HepG2 (cell line): Measurements from ENCODE around the gene GBP6. TPM values are rescaled to one million over a fixed set of nuclear protein-coding genes. Genes with fewer than 3 reads are reported as not detected.

ENCODE experiments used
- ATAC-seq: fragments of 200-7000 bp; cut with Tn5 transposase; 3 replicates; pipeline ENCODE4 v1.9.1; 2020; ENCODE audit warnings: mild to moderate bottlenecking, moderate library complexity
- BruUV-seq: library from RNA; stranded (reverse); fragments of 400-500 nt; replicated peaks from 2 replicates; lab custom pipeline; 2021; lab: Mats Ljungman, UMichigan
- CTCF ChIA-PET: fragments of 300-600 bp; formaldehyde crosslinking; extraction: SDS; loops from one replicate; lab custom pipeline; 2021; ENCODE audit warnings: low total read pairs, inconsistent platforms, low intra/inter-chr PET ratio; lab: Yijun Ruan, JAX
- POLR2A ChIA-PET: fragments of 350-600 bp; sonication (Branson Sonifier 250); formaldehyde crosslinking; loops from one replicate; lab custom pipeline; 2020; ENCODE audit warnings: antibody characterized with exemption, inconsistent platforms; lab: Yijun Ruan, JAX
- DNase-seq: peaks from one replicate; pipeline ENCODE4 v3.0.0-alpha.2; 2015; ENCODE audit warnings: low spot score
- FAIRE-seq: peaks from 3 replicates; lab custom pipeline; 2011; peaks lifted over from hg19 to GRCh38; lab: Jason Lieb, UNC
- H2AFZ ChIP-seq: one replicate; pipeline ENCODE4 v1.6.1; 2011; ENCODE audit warnings: low read length, inconsistent platforms
- H3K27ac ChIP-seq: fragments of 300-600 bp; 3 replicates; pipeline ENCODE4 v1.8.0; 2011; ENCODE audit warnings: mixed run types, mild to moderate bottlenecking, mixed read lengths, low read length, inconsistent platforms; ENCODE audit not compliant: insufficient read depth; ENCODE audit errors: extremely low read length
- H3K27me3 ChIP-seq, 2 experiments: fragments of 200-600 bp in 1 of 2; 2 replicates in 1 of 2; 3 replicates in 1 of 2; pipeline versions ENCODE4 v1.6.0 to v1.8.0; 2011; ENCODE audit warnings: low read length in 2 of 2, mild to moderate bottlenecking in 2 of 2, moderate library complexity in 2 of 2, inconsistent platforms in 1 of 2; ENCODE audit not compliant: insufficient read depth in 2 of 2, control insufficient read depth in 1 of 2
- H3K36me3 ChIP-seq, 2 experiments: fragments of 200-600 bp in 1 of 2; replicated peaks in 1 of 2; 2 replicates in 1 of 2; 3 replicates in 1 of 2; pipeline versions ENCODE4 v1.5.1 to v1.8.0; 2011; ENCODE audit warnings: low read length in 2 of 2, inconsistent platforms in 1 of 2; ENCODE audit not compliant: insufficient read depth in 2 of 2, control insufficient read depth in 1 of 2
- H3K4me1 ChIP-seq: 2 replicates; pipeline ENCODE4 v1.5.1; 2012; ENCODE audit warnings: low read length, inconsistent platforms; ENCODE audit not compliant: insufficient read depth
- H3K4me2 ChIP-seq: 2 replicates; pipeline ENCODE4 v1.6.0; 2011; ENCODE audit warnings: low read depth, low read length, inconsistent platforms
- H3K4me3 ChIP-seq, 3 experiments: fragments of 200-600 bp in 1 of 3; sonication (generic), shearing (Covaris generic) in 1 of 3; replicated peaks in 1 of 3; 2 replicates each; pipeline ENCODE4 v1.5.1; 2011 to 2016; ENCODE audit warnings: low read length in 3 of 3, inconsistent platforms in 2 of 3, low read depth in 2 of 3, mild to moderate bottlenecking in 2 of 3, control low read depth in 1 of 3, mixed read lengths in 1 of 3; ENCODE audit not compliant: insufficient read depth in 1 of 3
- H3K79me2 ChIP-seq: one replicate; pipeline ENCODE4 v1.6.1; 2011; ENCODE audit warnings: low read length, inconsistent platforms; ENCODE audit not compliant: insufficient read depth
- H3K9ac ChIP-seq: 2 replicates; pipeline ENCODE4 v1.6.0; 2011; ENCODE audit warnings: mild to moderate bottlenecking, low read depth, low read length, inconsistent platforms; ENCODE audit not compliant: insufficient read depth
- H3K9me3 ChIP-seq: 2 replicates; pipeline ENCODE4 v1.5.1; 2012; ENCODE audit warnings: mild to moderate bottlenecking, low read length
- H4K20me1 ChIP-seq: 2 replicates; pipeline ENCODE4 v1.6.0; 2011; ENCODE audit warnings: inconsistent platforms, mild to moderate bottlenecking, low read length, moderate library complexity; ENCODE audit not compliant: insufficient read depth
- ASH2L ChIP-seq: fragments of 300-600, 200-600 bp; sonication (generic); IDR thresholded peaks from 2 replicates; pipeline ENCODE4 v1.7.0; 2017; ENCODE audit warnings: low read depth, mild to moderate bottlenecking, moderate library complexity, mixed read lengths, low read length; ENCODE audit not compliant: insufficient read length
- CAMTA2 ChIP-seq: sonication (generic); formaldehyde crosslinking; IDR thresholded peaks from 2 replicates; pipeline ENCODE4 v1.4.0; 2020; ENCODE audit warnings: mild to moderate bottlenecking, missing genetic modification reagents, borderline replicate concordance
- EP300 ChIP-seq, 3 experiments: sonication (generic) in 1 of 3; formaldehyde crosslinking in 1 of 3; IDR thresholded peaks; 2 replicates each; pipeline versions ENCODE4 v1.5.1 to v1.6.1; 2011 to 2020; ENCODE audit warnings: low read depth in 2 of 3, low read length in 2 of 3, borderline replicate concordance in 1 of 3, improper control_type of control experiment in 1 of 3, mild to moderate bottlenecking in 1 of 3, missing genetic modification reagents in 1 of 3, moderate library complexity in 1 of 3
- KDM5A ChIP-seq: fragments of 200-600 bp; sonication (generic); IDR thresholded peaks from 2 replicates; pipeline ENCODE4 v1.7.0; 2018; ENCODE audit warnings: antibody characterized with exemption, mild to moderate bottlenecking, low read length, borderline replicate concordance
- PAX8 ChIP-seq: sonication (generic); formaldehyde crosslinking; IDR thresholded peaks from 2 replicates; pipeline ENCODE4 v1.8.0; 2022; ENCODE audit warnings: mild to moderate bottlenecking, missing genetic modification reagents, borderline replicate concordance
- SMAD1 ChIP-seq: sonication (generic); formaldehyde crosslinking; IDR thresholded peaks from 2 replicates; pipeline ENCODE4 v1.4.0; 2020; ENCODE audit warnings: missing genetic modification reagents, low read depth, mild to moderate bottlenecking, borderline replicate concordance
- SNAPC2 ChIP-seq: sonication (generic); formaldehyde crosslinking; IDR thresholded peaks from 2 replicates; pipeline ENCODE4 v1.8.1; 2022; ENCODE audit warnings: mild to moderate bottlenecking, missing genetic modification reagents
- ZBTB8A ChIP-seq: sonication (generic); formaldehyde crosslinking; IDR thresholded peaks from 2 replicates; pipeline ENCODE4 v1.4.0; 2020; ENCODE audit warnings: mild to moderate bottlenecking, low read depth, missing genetic modification reagents, borderline replicate concordance
- ZKSCAN8 ChIP-seq: IDR thresholded peaks from 2 replicates; pipeline ENCODE4 v1.6.1; 2016; ENCODE audit warnings: borderline replicate concordance, missing genetic modification reagents, missing compliant biosample characterization
- ZNF329 ChIP-seq: sonication (generic); formaldehyde crosslinking; IDR thresholded peaks from 2 replicates; pipeline ENCODE4 v1.9.0; 2021; ENCODE audit warnings: low read depth, mild to moderate bottlenecking, missing genetic modification reagents
- ZNF724P ChIP-seq: sonication (generic); formaldehyde crosslinking; IDR thresholded peaks from 2 replicates; pipeline ENCODE4 v1.8.0; 2022; ENCODE audit warnings: missing genetic modification reagents, borderline replicate concordance
- ZNF768 ChIP-seq: sonication (generic); formaldehyde crosslinking; IDR thresholded peaks from 2 replicates; pipeline ENCODE4 v1.4.0; 2020; ENCODE audit warnings: missing genetic modification reagents
- ZSCAN30 ChIP-seq: sonication (generic); formaldehyde crosslinking; IDR thresholded peaks from 2 replicates; pipeline ENCODE4 v1.5.0; 2020; ENCODE audit warnings: mild to moderate bottlenecking, missing genetic modification reagents
- WGBS: methylation state at CpG from one replicate; pipeline ENCODE4 v1.1.6; 2017; ENCODE audit warnings: low lambda C conversion rate; 5-methylcytosine and 5-hydroxymethylcytosine counted together
- in situ Hi-C: cut with HindIII; loops from 2 replicates; pipeline ENCODE4 v1.10.0; 2017; ENCODE audit warnings: low pct_unique_long_range_greater_than_20kb; ENCODE audit not compliant: extremely low pct_ligation_motif_present
- intact Hi-C: fragments of 100-400 bp; cut with micrococcal nuclease; formaldehyde crosslinking; loops from one replicate; pipeline ENCODE4 v1.10.0; 2022; ENCODE audit not compliant: unreplicated experiment
- polyA plus RNA-seq, 8 experiments: library from polyadenylated mRNA; depleted of rRNA in 3 of 8; stranded (reverse) in 7 of 8; unstranded in 1 of 8; fragments of >200 nt; fragmentation: Illumina TruSeq in 4 of 8; extraction: Trizol in 4 of 8; gene quantifications; 2 replicates each; pipeline versions ENCODE4 v1.2.1 to v1.2.3, GENCODE V29; 2011 to 2016; ENCODE audit warnings: low read depth in 4 of 8, missing spikeins in 1 of 8, mixed read lengths in 1 of 8; ENCODE audit not compliant: insufficient read depth in 1 of 8
- total RNA-seq, 5 experiments: library from RNA; depleted of rRNA; stranded (reverse); fragments of >200 nt; fragmentation: Illumina TruSeq; extraction: Trizol; gene quantifications; 2 replicates each; pipeline ENCODE4 v1.2.3, GENCODE V29; 2016; ENCODE audit warnings: low read depth in 1 of 5
- TF ChIP-seq, protein P1 (sequence below): sonication (generic); formaldehyde crosslinking; IDR thresholded peaks from 2 replicates; pipeline ENCODE4 v1.5.1; 2020; ENCODE audit warnings: mild to moderate bottlenecking, missing genetic modification reagents, moderate library complexity
- TF ChIP-seq, protein P2 (sequence below): sonication (generic); formaldehyde crosslinking; IDR thresholded peaks from 2 replicates; pipeline ENCODE4 v1.5.1; 2020; ENCODE audit warnings: mild to moderate bottlenecking, missing genetic modification reagents, moderate library complexity

Gene GBP6
- total and polyA plus RNA-seq, 2 of the 13 experiments (the other 11 are each of a cell fraction or from before 2014, with no cell fraction given) = not detected

DNA sequence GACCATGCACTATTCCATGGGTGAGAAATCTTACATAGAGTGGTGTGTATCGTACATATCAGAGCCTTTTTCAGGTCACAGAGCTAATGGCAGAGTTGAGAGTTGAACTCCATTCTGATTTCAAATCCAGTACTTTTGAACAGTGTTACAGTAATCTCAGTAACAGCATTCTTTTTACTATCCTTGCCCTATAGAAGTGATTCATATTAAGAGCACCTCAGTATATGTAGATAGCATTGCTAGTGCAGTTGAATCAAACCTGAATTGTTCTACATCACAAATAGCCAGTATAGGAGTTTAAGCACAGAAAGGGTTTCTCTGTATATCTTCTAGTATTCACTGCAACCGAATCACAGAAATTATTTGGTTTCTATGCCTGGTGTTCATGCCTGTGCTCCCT, 11.4 kb upstream of the GBP6 start (continued):
- no peak for TF ChIP-seq ZSCAN30 (CRISPR knock-in tag)
- no peak for TF ChIP-seq ZNF329 (CRISPR knock-in tag)

DNA sequence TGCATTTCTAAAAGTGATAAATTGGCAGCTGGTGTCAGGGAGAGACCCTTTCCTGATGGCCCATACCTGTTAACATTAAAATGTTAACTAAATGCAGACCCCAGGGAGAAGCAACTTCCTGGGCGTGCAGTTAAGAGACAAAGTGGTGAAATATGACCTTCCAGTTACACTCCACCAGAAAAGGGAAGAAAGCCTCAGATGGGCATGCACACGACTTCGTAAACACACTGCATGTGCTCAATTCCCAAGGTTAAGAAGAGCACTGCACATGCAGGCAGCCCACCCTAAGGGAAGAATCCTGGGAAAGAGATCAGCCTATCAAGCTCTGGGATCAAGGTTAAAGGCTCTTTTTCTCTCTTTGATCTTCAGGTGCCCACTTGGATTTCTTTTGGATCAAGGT, 9.7 kb upstream of the GBP6 start:
- POLR2A ChIA-PET = no interaction called here
- BruUV-seq = no TSS peak
- in situ Hi-C loops = loop anchor here (25.0 kb wide), 1 partner anchor 267 kb away; no protein-coding TSS in a partner anchor

More for the DNA sequence above, 9.7 kb upstream of the GBP6 start:
- intact Hi-C loops = no loop called here
- WGBS = 24% methylated on average over 3 of the region's 3 CpGs
- DNase-seq (no peak), FAIRE-seq (no peak)
- no peaks in the 10 kb centered on the region for H4K20me1 ChIP-seq
- CTCF ChIA-PET = no interaction called here
- TF ChIP-seq ASH2L (no peak), KDM5A (no peak), SNAPC2 (CRISPR knock-in tag) (no peak), ZNF724P (CRISPR knock-in tag) (no peak), ZKSCAN8 (CRISPR knock-in tag) (no peak), SMAD1 (no peak), ZNF768 (CRISPR knock-in tag) (no peak), CAMTA2 (CRISPR knock-in tag) (no peak), PAX8 (CRISPR knock-in tag) (no peak), EP300 (IDR thresholded peaks at IDR 0.05; ENCODE audit: low read depth in 2 of 2, low read length in 2 of 2) (no peak), EP300 (CRISPR knock-in tag; IDR thresholded peaks at IDR 0.05; ENCODE audit: borderline replicate concordance) (no peak), ZBTB8A (CRISPR knock-in tag) (no peak)
- TF ChIP-seq, protein P1, sequence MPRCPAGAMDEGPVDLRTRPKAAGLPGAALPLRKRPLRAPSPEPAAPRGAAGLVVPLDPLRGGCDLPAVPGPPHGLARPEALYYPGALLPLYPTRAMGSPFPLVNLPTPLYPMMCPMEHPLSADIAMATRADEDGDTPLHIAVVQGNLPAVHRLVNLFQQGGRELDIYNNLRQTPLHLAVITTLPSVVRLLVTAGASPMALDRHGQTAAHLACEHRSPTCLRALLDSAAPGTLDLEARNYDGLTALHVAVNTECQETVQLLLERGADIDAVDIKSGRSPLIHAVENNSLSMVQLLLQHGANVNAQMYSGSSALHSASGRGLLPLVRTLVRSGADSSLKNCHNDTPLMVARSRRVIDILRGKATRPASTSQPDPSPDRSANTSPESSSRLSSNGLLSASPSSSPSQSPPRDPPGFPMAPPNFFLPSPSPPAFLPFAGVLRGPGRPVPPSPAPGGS (CRISPR knock-in tag) = no peak
- TF ChIP-seq, protein P2, sequence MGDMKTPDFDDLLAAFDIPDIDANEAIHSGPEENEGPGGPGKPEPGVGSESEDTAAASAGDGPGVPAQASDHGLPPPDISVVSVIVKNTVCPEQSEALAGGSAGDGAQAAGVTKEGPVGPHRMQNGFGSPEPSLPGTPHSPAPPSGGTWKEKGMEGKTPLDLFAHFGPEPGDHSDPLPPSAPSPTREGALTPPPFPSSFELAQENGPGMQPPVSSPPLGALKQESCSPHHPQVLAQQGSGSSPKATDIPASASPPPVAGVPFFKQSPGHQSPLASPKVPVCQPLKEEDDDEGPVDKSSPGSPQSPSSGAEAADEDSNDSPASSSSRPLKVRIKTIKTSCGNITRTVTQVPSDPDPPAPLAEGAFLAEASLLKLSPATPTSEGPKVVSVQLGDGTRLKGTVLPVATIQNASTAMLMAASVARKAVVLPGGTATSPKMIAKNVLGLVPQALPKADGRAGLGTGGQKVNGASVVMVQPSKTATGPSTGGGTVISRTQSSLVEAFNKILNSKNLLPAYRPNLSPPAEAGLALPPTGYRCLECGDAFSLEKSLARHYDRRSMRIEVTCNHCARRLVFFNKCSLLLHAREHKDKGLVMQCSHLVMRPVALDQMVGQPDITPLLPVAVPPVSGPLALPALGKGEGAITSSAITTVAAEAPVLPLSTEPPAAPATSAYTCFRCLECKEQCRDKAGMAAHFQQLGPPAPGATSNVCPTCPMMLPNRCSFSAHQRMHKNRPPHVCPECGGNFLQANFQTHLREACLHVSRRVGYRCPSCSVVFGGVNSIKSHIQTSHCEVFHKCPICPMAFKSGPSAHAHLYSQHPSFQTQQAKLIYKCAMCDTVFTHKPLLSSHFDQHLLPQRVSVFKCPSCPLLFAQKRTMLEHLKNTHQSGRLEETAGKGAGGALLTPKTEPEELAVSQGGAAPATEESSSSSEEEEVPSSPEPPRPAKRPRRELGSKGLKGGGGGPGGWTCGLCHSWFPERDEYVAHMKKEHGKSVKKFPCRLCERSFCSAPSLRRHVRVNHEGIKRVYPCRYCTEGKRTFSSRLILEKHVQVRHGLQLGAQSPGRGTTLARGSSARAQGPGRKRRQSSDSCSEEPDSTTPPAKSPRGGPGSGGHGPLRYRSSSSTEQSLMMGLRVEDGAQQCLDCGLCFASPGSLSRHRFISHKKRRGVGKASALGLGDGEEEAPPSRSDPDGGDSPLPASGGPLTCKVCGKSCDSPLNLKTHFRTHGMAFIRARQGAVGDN = no peak
- TF ChIP-seq, all 625 proteins: peak for 0
- peaks cover 0 to 18% of the 10 kb centered on the region in 2 experiments; a peak in 2 of 5 replicates for H3K27me3 ChIP-seq
- H3K9ac ChIP-seq = no peak overlapping the region
- no peak for ATAC-seq
- H3K9me3 ChIP-seq = no peaks in the 10 kb centered on the region
- no peaks in the 10 kb centered on the region for H3K36me3 ChIP-seq
- H2AFZ ChIP-seq = no peak overlapping the region
- H3K79me2 ChIP-seq = no peaks in the 10 kb centered on the region
- peaks cover 27% of the 10 kb centered on the region for H3K4me1 ChIP-seq
- no peak overlapping the region for H3K4me3 ChIP-seq
- no peak overlapping the region for H3K27ac ChIP-seq
- H3K4me2 ChIP-seq = no peak overlapping the region
